GM10248 (cell line): Measurements from ENCODE around the gene CYTIP.

Source experiments
- CTCF ChIA-PET: fragments of 300-600 bp; sonication (Branson Sonifier 250); formaldehyde crosslinking; extraction: SDS; loops from one replicate; lab custom pipeline; 2021; ENCODE audit warnings: antibody characterized with exemption; lab: Yijun Ruan, JAX
- POLR2A ChIA-PET: fragments of 350-650 bp; sonication (Branson Sonifier 250); formaldehyde crosslinking; extraction: SDS; loops from one replicate; lab custom pipeline; 2020; ENCODE audit warnings: antibody characterized with exemption; lab: Yijun Ruan, JAX
- DNase-seq: peaks from one replicate; pipeline ENCODE4 v3.0.0; 2012; ENCODE audit errors: extremely low spot score
- TF ChIP-seq, protein P1 (sequence below): IDR thresholded peaks from 2 replicates; pipeline ENCODE4 v1.5.1; 2012; ENCODE audit warnings: mild to moderate bottlenecking, low read depth; ENCODE audit errors: extremely low read depth, missing control alignments, control extremely low read depth

Gene CYTIP

DNA sequence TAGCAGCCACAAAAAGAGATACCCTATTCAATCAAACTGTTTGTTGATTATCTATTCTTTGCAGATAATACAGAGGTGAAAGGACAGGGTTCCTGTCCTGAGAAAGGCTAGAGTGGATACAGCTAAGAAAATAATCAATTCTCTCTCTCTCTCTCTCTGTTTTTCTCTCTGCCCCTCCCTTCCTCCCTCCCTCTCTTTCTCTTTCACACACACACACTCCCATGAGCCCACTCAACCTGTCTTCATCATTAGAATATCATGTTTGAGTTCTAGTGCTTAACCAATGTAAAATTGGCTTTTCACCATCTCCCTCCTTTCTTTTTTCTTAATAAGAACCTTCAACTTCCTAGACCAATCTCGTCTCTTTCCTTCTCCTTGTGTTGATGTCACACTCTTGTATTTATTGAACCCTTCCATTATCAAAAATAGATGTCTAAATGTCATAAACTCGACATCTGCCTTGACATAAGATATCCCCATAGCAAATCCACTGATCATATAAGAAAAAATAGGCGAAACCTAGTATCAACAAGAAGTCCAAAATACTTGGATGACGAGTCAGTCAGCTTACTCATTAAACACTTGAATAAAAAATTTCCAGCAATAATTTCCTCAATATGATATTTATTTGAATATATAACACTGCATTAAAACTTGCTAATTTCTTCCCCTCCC, 42.8 kb upstream of the CYTIP start:
- TF ChIP-seq, protein P1, sequence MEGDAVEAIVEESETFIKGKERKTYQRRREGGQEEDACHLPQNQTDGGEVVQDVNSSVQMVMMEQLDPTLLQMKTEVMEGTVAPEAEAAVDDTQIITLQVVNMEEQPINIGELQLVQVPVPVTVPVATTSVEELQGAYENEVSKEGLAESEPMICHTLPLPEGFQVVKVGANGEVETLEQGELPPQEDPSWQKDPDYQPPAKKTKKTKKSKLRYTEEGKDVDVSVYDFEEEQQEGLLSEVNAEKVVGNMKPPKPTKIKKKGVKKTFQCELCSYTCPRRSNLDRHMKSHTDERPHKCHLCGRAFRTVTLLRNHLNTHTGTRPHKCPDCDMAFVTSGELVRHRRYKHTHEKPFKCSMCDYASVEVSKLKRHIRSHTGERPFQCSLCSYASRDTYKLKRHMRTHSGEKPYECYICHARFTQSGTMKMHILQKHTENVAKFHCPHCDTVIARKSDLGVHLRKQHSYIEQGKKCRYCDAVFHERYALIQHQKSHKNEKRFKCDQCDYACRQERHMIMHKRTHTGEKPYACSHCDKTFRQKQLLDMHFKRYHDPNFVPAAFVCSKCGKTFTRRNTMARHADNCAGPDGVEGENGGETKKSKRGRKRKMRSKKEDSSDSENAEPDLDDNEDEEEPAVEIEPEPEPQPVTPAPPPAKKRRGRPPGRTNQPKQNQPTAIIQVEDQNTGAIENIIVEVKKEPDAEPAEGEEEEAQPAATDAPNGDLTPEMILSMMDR = no peak
- DNase-seq = no peak
- ChIA-PET CTCF (interaction anchor here (1.0 to 1.5 kb wide), 6 partner anchors 11 to 266 kb away, joined by 3 to 5 read pairs (median 3); no protein-coding TSS in a partner anchor), POLR2A (no interaction called here)

DNA sequence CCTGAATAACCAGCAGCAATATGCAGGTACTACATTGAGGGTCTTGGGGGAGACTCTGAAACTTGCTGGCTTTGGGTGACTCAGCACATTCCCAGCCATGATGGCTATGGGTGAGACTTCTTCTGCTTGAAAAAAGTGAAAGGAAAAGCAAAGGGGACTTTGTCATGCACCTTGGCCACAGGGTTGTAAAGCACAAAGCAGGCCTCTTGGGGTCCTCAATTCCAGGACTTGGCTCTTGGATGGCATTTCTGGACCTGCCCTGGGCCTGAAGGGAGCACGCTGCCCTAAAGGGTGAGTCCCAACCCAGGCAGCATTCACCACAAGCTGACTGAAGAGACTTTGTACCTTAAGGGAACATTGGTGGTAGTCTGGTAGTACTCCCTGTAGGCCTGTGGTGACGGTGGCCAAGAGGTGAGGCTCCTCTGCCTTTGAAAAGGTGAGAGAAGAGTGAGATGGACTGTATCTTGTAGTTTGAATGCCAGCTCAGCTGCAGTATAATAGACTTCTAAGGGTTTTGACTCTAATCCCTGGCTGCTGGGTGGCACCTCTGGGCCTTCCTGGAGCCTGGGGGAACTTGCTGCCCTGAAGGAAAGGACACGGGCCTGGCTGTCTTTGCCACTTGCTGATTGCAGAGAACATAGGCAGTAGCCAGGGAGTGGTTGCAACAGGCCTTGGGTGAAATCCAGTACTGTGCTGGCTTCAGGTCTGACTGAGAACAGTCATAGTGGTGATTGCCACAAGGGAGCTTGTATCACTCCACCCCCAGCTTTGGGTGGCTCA, 36.5 kb upstream of the CYTIP start:
- DNase-seq = no peak
- TF ChIP-seq, protein P1 = no peak
- ChIA-PET POLR2A (interaction anchor here (1.1 kb wide), 1 partner anchor 37 kb away, joined by 3 read pairs; the partner anchor contains the start of gene CYTIP), CTCF (interaction anchor here (1.0 to 3.3 kb wide), 10 partner anchors 10 to 179 kb away, joined by 3 to 31 read pairs (median 4); no protein-coding TSS in a partner anchor)

DNA sequence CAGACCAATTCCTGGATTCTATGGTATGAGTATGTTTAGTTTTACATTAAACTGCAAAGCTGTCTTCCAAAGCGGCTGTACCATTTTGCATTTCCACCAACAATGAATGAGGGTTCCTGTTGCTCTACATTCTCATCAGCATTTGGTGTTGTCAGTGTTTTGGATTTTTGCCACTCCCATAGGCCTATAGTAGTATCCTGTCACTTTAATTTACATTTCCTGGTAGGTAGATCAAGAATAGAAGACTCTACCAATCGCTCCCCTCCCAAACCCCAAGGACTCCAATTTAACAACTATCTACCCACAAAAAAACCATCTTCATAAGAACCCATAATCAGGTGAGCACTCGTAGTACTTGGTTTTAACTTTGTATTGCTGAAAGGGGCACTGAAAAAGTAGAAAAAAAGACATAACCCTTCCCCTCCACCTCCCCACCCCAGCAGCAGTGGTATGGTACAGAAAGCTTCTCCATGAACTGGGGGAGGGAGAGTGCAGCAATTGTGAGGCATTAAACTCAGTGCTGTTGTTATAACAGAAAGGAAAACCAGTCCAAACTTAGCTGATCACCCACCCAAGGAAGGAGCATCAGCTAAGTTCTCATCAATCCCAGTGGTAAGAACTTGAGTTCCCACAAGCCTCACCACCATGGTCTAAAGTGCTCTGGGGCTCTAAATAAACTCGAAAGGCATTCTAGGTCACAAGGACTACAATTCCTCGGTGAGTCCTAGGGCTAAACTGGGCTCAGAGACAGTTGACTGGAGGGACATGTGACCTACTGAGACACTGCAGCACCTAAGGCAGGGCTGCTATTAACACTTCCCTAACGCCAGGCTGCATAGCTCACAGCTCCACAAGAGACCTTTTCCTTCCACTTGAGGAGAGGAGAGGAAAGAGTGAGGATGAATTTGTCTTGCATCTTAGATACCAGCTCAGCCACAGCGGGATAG, 35.5 kb upstream of the CYTIP start:
- ChIA-PET CTCF (interaction anchor here (0.8 to 3.3 kb wide), 8 partner anchors 11 to 176 kb away, joined by 3 to 31 read pairs (median 4); no protein-coding TSS in a partner anchor), POLR2A (interaction anchor here (1.1 kb wide), 2 partner anchors 36 to 42 kb away, joined by 3 read pairs; partner anchors contain the start of gene CYTIP)

DNA sequence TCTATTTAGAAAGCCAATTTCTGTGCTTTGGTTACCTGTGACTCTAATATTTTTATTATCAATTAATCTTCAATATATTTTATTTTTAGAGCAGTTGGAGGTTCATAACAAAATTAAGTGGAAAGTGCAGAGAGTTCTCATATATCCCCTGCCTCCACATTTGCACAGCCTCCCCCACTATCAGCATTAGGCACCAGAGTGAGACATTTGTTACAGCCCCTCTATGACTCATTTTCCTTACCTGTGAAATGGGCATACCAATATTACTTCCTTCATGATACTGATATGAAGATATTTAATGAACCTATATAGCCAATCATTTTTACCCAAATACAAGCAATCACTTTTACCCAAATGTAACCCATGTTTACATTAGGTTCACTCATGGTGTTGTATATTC, 34.0 kb upstream of the CYTIP start:
- no peak for DNase-seq
- CTCF ChIA-PET = interaction anchor here (0.9 to 1.8 kb wide), 4 partner anchors 10 to 150 kb away, joined by 4 to 7 read pairs (median 6); no protein-coding TSS in a partner anchor
- POLR2A ChIA-PET = no interaction called here
- TF ChIP-seq, protein P1 = no peak

More for the DNA sequence above, 35.5 kb upstream of the CYTIP start:
- TF ChIP-seq, protein P1 = no peak
- DNase-seq = no peak

DNA sequence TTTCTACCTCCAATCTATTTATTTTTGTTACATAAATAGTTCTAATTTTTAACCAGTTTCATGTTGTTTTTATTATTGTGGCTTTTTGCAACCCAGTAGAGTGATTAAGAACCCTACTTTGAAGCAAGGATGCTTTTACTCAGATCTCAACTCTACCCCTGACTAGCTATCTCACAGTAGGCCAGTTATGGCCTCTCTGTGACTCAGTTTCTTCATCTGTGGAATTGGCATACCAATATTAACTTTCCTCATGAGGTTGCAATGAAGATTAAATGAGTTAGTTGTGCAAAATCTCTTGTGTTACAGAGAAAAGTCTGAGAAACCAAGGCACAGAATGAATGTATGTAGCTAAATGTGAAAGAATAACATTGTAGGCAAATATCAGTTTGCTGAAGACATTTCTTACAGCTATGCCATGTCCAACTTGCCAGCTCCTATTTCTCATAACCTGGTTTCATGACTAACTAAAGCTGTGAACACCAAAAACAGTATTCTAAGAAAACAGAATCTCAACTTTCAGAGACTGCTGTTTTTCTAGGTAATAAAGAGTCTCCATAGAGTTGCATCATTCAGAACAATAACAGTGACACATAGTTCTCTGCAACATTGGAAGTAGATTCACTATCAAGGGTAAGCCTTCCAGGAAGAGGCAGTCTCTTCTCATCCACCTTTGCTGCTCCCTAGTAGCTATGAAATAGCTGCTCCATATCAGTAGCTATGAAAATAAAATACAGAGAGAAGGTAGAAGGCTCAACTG, 33.2 kb upstream of the CYTIP start:
- TF ChIP-seq, protein P1 = no peak
- no peak for DNase-seq
- ChIA-PET CTCF (interaction anchor here (0.7 to 1.8 kb wide), 6 partner anchors 11 to 150 kb away, joined by 3 to 7 read pairs (median 4); no protein-coding TSS in a partner anchor), POLR2A (no interaction called here)
